ENCODE results near the gene RRAD. TPM values are rescaled to one million over a fixed set of nuclear protein-coding genes. Genes with fewer than 3 reads are reported as not detected.

The RRAD gene
- polyA plus RNA-seq, 2 of the 4 experiments (the other 2 are of a cell fraction) = 0.75 to 2.2 TPM

DNA sequence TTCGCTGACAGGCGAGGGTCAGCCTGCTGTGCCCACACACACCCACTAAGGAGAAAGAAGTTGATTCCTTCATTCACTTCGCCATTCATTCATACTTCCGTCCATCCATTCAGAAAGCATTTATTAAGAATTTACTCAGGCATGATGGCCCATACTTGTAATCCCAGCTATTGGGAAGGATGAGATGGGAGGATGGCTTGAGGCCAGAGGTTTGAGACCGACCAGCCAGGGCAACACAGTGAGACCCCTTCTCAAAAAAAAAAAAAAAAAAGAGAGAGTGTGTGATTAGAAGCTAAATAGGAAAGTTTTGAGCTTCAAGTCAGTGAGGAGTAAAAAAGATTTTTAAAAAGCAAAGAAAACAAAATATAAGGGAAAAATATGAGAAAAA is 18.7 kb upstream of the RRAD start:
- POLR2A ChIA-PET = interaction anchor here (0.6 kb wide), 1 partner anchor 8 kb away, joined by 3 read pairs; no protein-coding TSS in a partner anchor
- no peak overlapping the region for H3K4me2 ChIP-seq
- WGBS (ENCODE audit: missing lambda C conversion rate) = 93% methylated on average over 5 of the region's 5 CpGs
- H3K4me1 ChIP-seq = 0 out of 3 replicates have a peak, but pooled peaks cover 4% of the 10 kb centered on the region
- CTCF ChIA-PET = interaction anchor here (0.7 to 3.4 kb wide), 11 partner anchors 9 to 216 kb away, joined by 3 to 20 read pairs (median 7); partner anchors contain the start of gene CES3
- no peak overlapping the region for H3K4me3 ChIP-seq
- H3K27ac ChIP-seq = no peak overlapping the region
- no peaks in the 10 kb centered on the region for H3K9me3 ChIP-seq
- DNase-seq (ENCODE audit: low read depth in 1 of 2, low spot score in 1 of 2) (no peak), FAIRE-seq (no peak), ATAC-seq (no peak)
- TF ChIP-seq KDM1A (IDR thresholded peaks at IDR 0.05; ENCODE audit: low read depth) = no peak

GRCh38 chr16:66943426-66944053 is 18.2 kb upstream of the RRAD start:
- no peak for DNase-seq (ENCODE audit: low read depth in 1 of 2, low spot score in 1 of 2)
- Histone ChIP-seq H3K9me3 (no peaks in the 10 kb centered on the region), H3K4me2 (no peak overlapping the region), H3K4me3 (no peak overlapping the region), H3K4me1 (0 out of 3 replicates have a peak, but pooled peaks cover 4% of the 10 kb centered on the region), H3K27ac (no peak overlapping the region)
- no peak for FAIRE-seq
- ChIA-PET CTCF (interaction anchor here (0.8 to 3.4 kb wide), 10 partner anchors 9 to 242 kb away, joined by 3 to 20 read pairs (median 8); partner anchors contain the start of gene CES3), POLR2A (no interaction called here)
- no peak for TF ChIP-seq FOSL2 (IDR thresholded peaks at IDR 0.05)
- TF ChIP-seq FOSL2 (CRISPR knock-in tag; IDR thresholded peaks at IDR 0.05) = no peak
- no peak for TF ChIP-seq HOXB5 (CRISPR knock-in tag; IDR thresholded peaks at IDR 0.05)
- TF ChIP-seq CBX8 (IDR thresholded peaks at IDR 0.05) = no peak
- TF ChIP-seq NR3C1 (IDR thresholded peaks at IDR 0.05) = no peak
- no peak for TF ChIP-seq CHD4 (IDR thresholded peaks at IDR 0.05; ENCODE audit: borderline replicate concordance)
- no peak for TF ChIP-seq BHLHE40 (IDR thresholded peaks at IDR 0.05; ENCODE audit: low read depth, low read length)
- TF ChIP-seq RCOR1 (IDR thresholded peaks at IDR 0.05; ENCODE audit: low read depth, low read length) = no peak
- no peak for TF ChIP-seq FOSB (CRISPR knock-in tag; IDR thresholded peaks at IDR 0.05)
- TF ChIP-seq CEBPB (IDR thresholded peaks at IDR 0.05) = no peak
- ATAC-seq = no peak
- 97% methylated on average over 9 of the region's 15 CpGs for WGBS (ENCODE audit: missing lambda C conversion rate)

GRCh38 chr16:66942981-66943380 is 17.6 kb upstream of the RRAD start:
- 95% methylated on average over 5 of the region's 5 CpGs for WGBS (ENCODE audit: missing lambda C conversion rate)
- no peak for ATAC-seq
- Histone ChIP-seq H3K4me3 (no peak overlapping the region), H3K27ac (no peak overlapping the region), H3K9me3 (no peaks in the 10 kb centered on the region), H3K4me2 (no peak overlapping the region), H3K4me1 (0 out of 3 replicates have a peak, but pooled peaks cover 4% of the 10 kb centered on the region)
- ChIA-PET CTCF (interaction anchor here (0.9 to 3.4 kb wide), 9 partner anchors 11 to 242 kb away, joined by 3 to 20 read pairs (median 8); partner anchors contain the start of gene CES3), POLR2A (no interaction called here)
- TF ChIP-seq HEYL (CRISPR knock-in tag; IDR thresholded peaks at IDR 0.05) (no peak), ZC3H11A (IDR thresholded peaks at IDR 0.05) (no peak), CBX2 (IDR thresholded peaks at IDR 0.05; ENCODE audit: borderline replicate concordance, low read depth) (no peak), HOXB5 (CRISPR knock-in tag; IDR thresholded peaks at IDR 0.05) (no peak), EHF (CRISPR knock-in tag; IDR thresholded peaks at IDR 0.05) (no peak), GATA3 (IDR thresholded peaks at IDR 0.05; ENCODE audit: borderline replicate concordance) (no peak), PHF8 (IDR thresholded peaks at IDR 0.05; ENCODE audit: borderline replicate concordance, low read depth) (no peak), FOXS1 (CRISPR knock-in tag; IDR thresholded peaks at IDR 0.05) (no peak), NPAS2 (CRISPR knock-in tag; IDR thresholded peaks at IDR 0.05; ENCODE audit: borderline replicate concordance) (no peak)
- TF ChIP-seq, protein P1, sequence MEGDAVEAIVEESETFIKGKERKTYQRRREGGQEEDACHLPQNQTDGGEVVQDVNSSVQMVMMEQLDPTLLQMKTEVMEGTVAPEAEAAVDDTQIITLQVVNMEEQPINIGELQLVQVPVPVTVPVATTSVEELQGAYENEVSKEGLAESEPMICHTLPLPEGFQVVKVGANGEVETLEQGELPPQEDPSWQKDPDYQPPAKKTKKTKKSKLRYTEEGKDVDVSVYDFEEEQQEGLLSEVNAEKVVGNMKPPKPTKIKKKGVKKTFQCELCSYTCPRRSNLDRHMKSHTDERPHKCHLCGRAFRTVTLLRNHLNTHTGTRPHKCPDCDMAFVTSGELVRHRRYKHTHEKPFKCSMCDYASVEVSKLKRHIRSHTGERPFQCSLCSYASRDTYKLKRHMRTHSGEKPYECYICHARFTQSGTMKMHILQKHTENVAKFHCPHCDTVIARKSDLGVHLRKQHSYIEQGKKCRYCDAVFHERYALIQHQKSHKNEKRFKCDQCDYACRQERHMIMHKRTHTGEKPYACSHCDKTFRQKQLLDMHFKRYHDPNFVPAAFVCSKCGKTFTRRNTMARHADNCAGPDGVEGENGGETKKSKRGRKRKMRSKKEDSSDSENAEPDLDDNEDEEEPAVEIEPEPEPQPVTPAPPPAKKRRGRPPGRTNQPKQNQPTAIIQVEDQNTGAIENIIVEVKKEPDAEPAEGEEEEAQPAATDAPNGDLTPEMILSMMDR (IDR thresholded peaks at IDR 0.05) = no peak
- TF ChIP-seq, protein P2, sequence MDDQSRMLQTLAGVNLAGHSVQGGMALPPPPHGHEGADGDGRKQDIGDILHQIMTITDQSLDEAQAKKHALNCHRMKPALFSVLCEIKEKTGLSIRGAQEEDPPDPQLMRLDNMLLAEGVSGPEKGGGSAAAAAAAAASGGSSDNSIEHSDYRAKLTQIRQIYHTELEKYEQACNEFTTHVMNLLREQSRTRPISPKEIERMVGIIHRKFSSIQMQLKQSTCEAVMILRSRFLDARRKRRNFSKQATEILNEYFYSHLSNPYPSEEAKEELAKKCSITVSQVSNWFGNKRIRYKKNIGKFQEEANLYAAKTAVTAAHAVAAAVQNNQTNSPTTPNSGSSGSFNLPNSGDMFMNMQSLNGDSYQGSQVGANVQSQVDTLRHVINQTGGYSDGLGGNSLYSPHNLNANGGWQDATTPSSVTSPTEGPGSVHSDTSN (IDR thresholded peaks at IDR 0.05) = no peak
- DNase-seq (ENCODE audit: low read depth in 1 of 2, low spot score in 1 of 2) = no peak
- no peak for FAIRE-seq
